Chondrocyte (in vitro differentiated cells): ENCODE measurements around the gene LRFN2. TPM values are rescaled to one million over a fixed set of nuclear protein-coding genes. Genes with fewer than 3 reads are reported as not detected.

Experiments used
- DNase-seq: peaks from one replicate; pipeline ENCODE4 v3.0.0; 2021; ENCODE audit warnings: mixed read lengths, low spot score
- H3K27ac Mint-ChIP-seq: one replicate; pipeline ENCODE4 v1.8.0; 2021; ENCODE audit warnings: mild to moderate bottlenecking, moderate library complexity, mixed read lengths; ENCODE audit not compliant: unreplicated experiment
- H3K27me3 Mint-ChIP-seq: 2 replicates; pipeline ENCODE4 v1.8.0; 2021; ENCODE audit warnings: low read depth, mixed read lengths
- H3K36me3 Mint-ChIP-seq: 2 replicates; pipeline ENCODE4 v1.8.0; 2021; ENCODE audit warnings: low read depth, mixed read lengths
- H3K4me1 Mint-ChIP-seq: 2 replicates; pipeline ENCODE4 v1.8.0; 2021; ENCODE audit warnings: low read depth, mild to moderate bottlenecking, mixed read lengths
- H3K4me3 Mint-ChIP-seq: one replicate; pipeline ENCODE4 v1.8.0; 2021; ENCODE audit warnings: mild to moderate bottlenecking, moderate library complexity, mixed read lengths; ENCODE audit not compliant: unreplicated experiment
- H3K9me3 Mint-ChIP-seq: 2 replicates; pipeline ENCODE4 v1.8.0; 2021; ENCODE audit warnings: low read depth, mixed read lengths
- CTCF ChIP-seq: fragments of 200-600 bp; sonication (generic); IDR thresholded peaks from 2 replicates; pipeline ENCODE4 v1.5.0; 2021; ENCODE audit warnings: antibody characterized with exemption, mild to moderate bottlenecking, moderate library complexity
- total RNA-seq: library from RNA; stranded (reverse); gene quantifications from 3 replicates; pipeline ENCODE4 v1.2.1, GENCODE V29; 2021

Gene LRFN2
- total RNA-seq, 1 donor from 2014 or later, result 0.05 TPM

GRCh38 chr6:40343877-40344565 lies 243.1 kb downstream of the LRFN2 start:
- peaks cover 2% of the 10 kb centered on the region for H3K4me1 Mint-ChIP-seq
- H3K4me3 Mint-ChIP-seq, result no peak overlapping the region
- DNase-seq, result no peak

GRCh38 chr6:40343318-40343876 lies 243.8 kb downstream of the LRFN2 start:
- Mint-ChIP-seq H3K4me3 (no peak overlapping the region), H3K36me3 (no peaks in the 10 kb centered on the region), H3K27ac (no peak overlapping the region), H3K4me1 (no peaks in the 10 kb centered on the region), H3K9me3 (no peaks in the 10 kb centered on the region), H3K27me3 (peaks cover 31% of the 10 kb centered on the region)
- DNase-seq, result no peak
- TF ChIP-seq CTCF, result no peak

More at GRCh38 chr6:40343877-40344565, 243.1 kb downstream of the LRFN2 start:
- no peak for TF ChIP-seq CTCF
- H3K27ac Mint-ChIP-seq, result no peak overlapping the region
- H3K36me3 Mint-ChIP-seq, result no peaks in the 10 kb centered on the region
- peaks cover 25% of the 10 kb centered on the region for H3K27me3 Mint-ChIP-seq
- H3K9me3 Mint-ChIP-seq, result no peaks in the 10 kb centered on the region

- H3K9me3 Mint-ChIP-seq, result no peaks in the 10 kb centered on the region
- no peak for TF ChIP-seq CTCF
- H3K27me3 Mint-ChIP-seq, result peaks cover 37% of the 10 kb centered on the region
- no peak overlapping the region for H3K4me3 Mint-ChIP-seq
- no peak for DNase-seq
- no peaks in the 10 kb centered on the region for H3K36me3 Mint-ChIP-seq
- H3K4me1 Mint-ChIP-seq, result no peaks in the 10 kb centered on the region
- no peak overlapping the region for H3K27ac Mint-ChIP-seq
These were observed 244.4 kb downstream of the LRFN2 start for GRCh38 chr6:40342723-40343122.

- no peak overlapping the region for H3K4me3 Mint-ChIP-seq
- no peaks in the 10 kb centered on the region for H3K36me3 Mint-ChIP-seq
- no peaks in the 10 kb centered on the region for H3K4me1 Mint-ChIP-seq
- no peak for TF ChIP-seq CTCF
- peaks cover 47% of the 10 kb centered on the region for H3K27me3 Mint-ChIP-seq
- no peak for DNase-seq
- no peak overlapping the region for H3K27ac Mint-ChIP-seq
- no peaks in the 10 kb centered on the region for H3K9me3 Mint-ChIP-seq
These were observed 245.4 kb downstream of the LRFN2 start for GRCh38 chr6:40341726-40342125.
